Measurements from ENCODE around the gene NTM. TPM values are rescaled to one million over a fixed set of nuclear protein-coding genes. Genes with fewer than 3 reads are reported as not detected.

NTM gene
- total and polyA plus RNA-seq, 2 donors (not counting 3 experiments of a cell fraction or from before 2014, with no cell fraction given): 1.00 to 1.1 TPM

DNA sequence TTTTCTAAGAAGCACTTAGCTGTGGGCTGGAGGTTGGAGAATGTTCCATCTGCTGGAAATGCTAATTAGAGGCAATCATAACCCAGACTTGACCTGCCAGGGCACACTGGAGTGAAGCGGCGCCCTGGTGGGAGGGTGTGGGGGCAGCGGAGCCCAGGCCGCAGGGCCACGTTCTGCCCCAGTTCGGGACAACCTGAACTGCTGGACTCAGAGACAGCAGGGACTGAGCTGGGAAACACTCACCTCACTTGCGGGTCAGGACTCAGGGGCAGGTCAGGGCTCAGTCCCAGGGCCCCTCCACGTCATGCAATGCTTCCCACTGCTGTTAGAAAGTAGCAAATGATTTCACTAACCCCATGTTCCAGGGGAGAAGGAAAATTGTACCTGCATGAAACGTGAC lies 316.4 kb downstream of the NTM start:
- no peaks in the 10 kb centered on the region for H3K4me1 ChIP-seq (ENCODE audit: control insufficient read depth, extremely low read depth, insufficient read depth, low read length)
- H4K20me1 ChIP-seq (replicated peaks; ENCODE audit: control insufficient read depth, extremely low read depth, insufficient read depth, low read length): no peaks in the 10 kb centered on the region
- no peak for TF ChIP-seq EZH2 (IDR thresholded peaks at IDR 0.05; ENCODE audit: borderline replicate concordance, low read depth, low read length, severe bottlenecking)
- no peak for TF ChIP-seq MAX (IDR thresholded peaks at IDR 0.05; ENCODE audit: insufficient read depth, insufficient read length)
- TF ChIP-seq POLR2AphosphoS5 (IDR thresholded peaks at IDR 0.05; ENCODE audit: insufficient read depth, low read depth, low read length): no peak
- no peak for TF ChIP-seq CTCF (IDR thresholded peaks at IDR 0.05; ENCODE audit: extremely low read depth in 1 of 2, insufficient read depth in 1 of 2, low read depth in 1 of 2, low read length in 2 of 2)
- TF ChIP-seq GATA2 (IDR thresholded peaks at IDR 0.05; ENCODE audit: insufficient read depth, insufficient read length, low read depth, low read length): no peak
- no peak for TF ChIP-seq JUN (IDR thresholded peaks at IDR 0.05; ENCODE audit: borderline replicate concordance, insufficient read depth, insufficient read length, low read depth)
- TF ChIP-seq MYC (IDR thresholded peaks at IDR 0.05; ENCODE audit: low read depth, low read length): no peak
- TF ChIP-seq FOS (IDR thresholded peaks at IDR 0.05; ENCODE audit: borderline replicate concordance, insufficient read depth, low read length): no peak
- no peak for TF ChIP-seq POLR2A (IDR thresholded peaks at IDR 0.05; ENCODE audit: low read depth, low read length)
- BruUV-seq (replicated peaks): no TSS peak
- no peak overlapping the region for H3K4me3 ChIP-seq (replicated peaks in 1 of 3; ENCODE audit: insufficient read depth in 1 of 3, low read depth in 1 of 3, low read length in 3 of 3)
- H2AFZ ChIP-seq (ENCODE audit: low read depth, low read length): no peak overlapping the region
- no peak for FAIRE-seq
- H3K4me2 ChIP-seq (ENCODE audit: insufficient read depth, low read length): no peak overlapping the region
- POLR2A ChIA-PET: no interaction called here
- dilution Hi-C loops (cut with MboI; ENCODE audit: extremely low pct_ligation_motif_present, low sequenced_read_pairs) (no loop called here), intact Hi-C loops (cut with micrococcal nuclease) (no loop called here)
- H3K9ac ChIP-seq (replicated peaks; ENCODE audit: extremely low read depth, insufficient read depth, low read length): no peak overlapping the region
- H3K9me3 ChIP-seq (replicated peaks; ENCODE audit: control insufficient read depth, insufficient read depth, low read length): no peaks in the 10 kb centered on the region
- H3K36me3 ChIP-seq (ENCODE audit: control insufficient read depth in 2 of 2, extremely low read depth in 1 of 2, insufficient read depth in 2 of 2, low read length in 2 of 2): no peaks in the 10 kb centered on the region
- no peaks in the 10 kb centered on the region for H3K9me1 ChIP-seq (replicated peaks; ENCODE audit: control insufficient read depth, extremely low read depth, insufficient read depth, low read length)
- H3K27ac ChIP-seq (ENCODE audit: insufficient read depth, low read depth, low read length): no peak overlapping the region
- CTCF ChIA-PET: interaction anchor here (0.8 to 3.2 kb wide), 7 partner anchors 8 to 1254 kb away, joined by 3 to 11 read pairs (median 4); no protein-coding TSS in a partner anchor
- H3K27me3 ChIP-seq (ENCODE audit: control insufficient read depth in 2 of 2, insufficient read depth in 2 of 2, low read length in 2 of 2): no peaks in the 10 kb centered on the region
- no peak for DNase-seq (ENCODE audit: low read depth, low spot score)
- H3K79me2 ChIP-seq (ENCODE audit: control insufficient read depth, insufficient read depth, low read length): no peaks in the 10 kb centered on the region

Data from endothelial cell of umbilical vein (primary cell).